NCI-H82 treated with DMSO at 0.1 percent for 48 hours (cell line): ENCODE measurements around the gene SLBP.

Source experiments
- DNase-seq: peaks from one replicate; lab custom pipeline; 2025; ENCODE audit not compliant: unreplicated experiment; lab: John Stamatoyannopoulos, UW

SLBP gene

DNA sequence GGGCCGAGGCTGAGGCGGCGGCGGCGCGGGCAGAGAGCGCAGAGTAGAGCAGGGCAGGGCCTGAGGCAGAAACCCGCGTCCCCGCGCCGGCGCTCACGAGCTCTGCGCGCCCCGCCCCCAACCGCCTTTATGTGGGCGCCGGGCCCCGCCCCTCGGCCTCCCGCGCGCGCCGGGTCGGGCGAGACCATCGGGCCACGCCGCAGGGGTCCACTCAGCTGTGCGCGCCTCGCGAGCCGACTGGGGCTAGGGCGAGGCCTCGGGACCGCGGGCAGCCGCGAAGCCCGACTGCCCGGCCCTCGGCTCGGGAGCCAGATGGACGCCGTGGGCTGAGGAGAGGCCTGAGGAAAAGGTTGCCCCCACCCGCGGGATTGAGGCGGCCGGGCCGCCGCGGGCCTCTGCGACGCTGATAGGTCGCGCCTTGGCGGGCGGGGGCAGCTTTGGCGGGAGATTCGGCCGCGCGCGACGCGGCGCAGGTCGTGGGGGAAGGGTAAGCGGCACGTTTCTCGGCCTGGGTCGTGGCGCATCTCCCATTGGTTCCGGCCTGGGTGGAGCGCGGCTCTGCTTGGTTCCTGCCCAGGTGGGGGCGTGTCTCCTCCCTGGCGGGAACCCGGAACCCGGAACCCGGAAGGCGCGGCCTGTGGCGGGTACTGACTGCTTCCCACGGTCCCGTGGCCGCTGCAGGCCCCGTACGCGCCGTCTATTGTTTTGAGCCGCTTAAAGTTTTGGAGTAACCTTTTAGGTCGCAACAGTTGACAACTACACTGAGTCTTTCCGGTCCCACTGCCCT is at the start of gene SLBP:
Gene SLBP (minus strand): TSS at position 104 of the 787 bp plus-strand sequence. CDS start 131 bp downstream, outside the sequence.
- peak; percentile 84 for DNase-seq

DNA sequence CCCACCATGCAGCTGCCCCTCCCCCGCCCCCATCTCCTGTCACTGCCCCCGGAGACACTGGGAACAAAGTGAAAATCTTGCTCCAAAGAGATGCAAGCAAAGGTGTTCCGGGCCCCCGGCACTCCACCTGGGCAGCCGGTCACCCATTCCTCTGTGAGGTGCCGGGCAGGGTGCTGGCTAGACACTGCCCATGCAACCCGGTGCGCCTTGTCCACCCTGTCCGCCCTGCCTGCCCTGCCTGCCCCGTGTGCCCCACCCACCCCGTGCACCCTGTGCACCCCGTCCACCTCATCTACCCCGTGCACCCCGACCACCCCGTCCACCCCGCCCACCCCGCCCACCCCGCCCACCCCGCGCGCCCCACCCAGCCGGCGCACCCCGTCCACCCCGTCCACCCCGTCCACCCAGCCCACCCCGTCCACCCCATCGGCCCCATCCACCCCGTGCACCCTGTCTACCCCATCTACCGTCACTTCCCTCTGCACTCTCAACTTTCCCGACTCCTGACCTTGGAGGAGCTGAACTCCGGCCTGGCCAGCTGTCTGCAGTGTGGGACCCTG is 49.1 kb upstream of the SLBP start:
- no peak for DNase-seq

DNA sequence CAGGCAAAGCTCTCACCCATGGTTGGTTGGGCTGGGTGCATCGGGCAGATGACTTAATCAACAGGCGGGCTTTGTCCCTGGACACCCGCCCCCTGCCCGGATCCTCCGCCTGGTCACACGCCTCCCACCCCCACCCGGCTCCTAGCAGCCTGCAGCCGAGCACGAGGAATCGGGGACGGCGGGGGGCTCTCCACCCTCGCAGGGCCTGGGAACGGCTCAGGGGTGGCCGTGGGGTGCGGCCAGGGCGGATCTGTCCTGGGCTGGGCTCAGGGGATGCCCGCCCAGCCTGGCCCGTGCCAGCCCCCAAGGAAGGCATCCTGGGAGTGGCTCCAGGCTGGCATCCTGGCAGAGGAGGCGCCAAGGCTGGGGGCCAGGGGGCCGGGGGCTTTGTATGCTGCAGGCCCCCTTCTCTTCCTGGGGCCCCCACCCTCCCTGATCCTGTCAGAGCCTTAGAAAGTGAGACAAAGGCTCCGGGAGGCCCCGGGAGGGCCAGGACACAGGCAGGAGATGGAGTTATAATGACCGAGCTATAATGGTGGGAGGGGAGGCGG is 48.5 kb upstream of the SLBP start:
- no peak for DNase-seq

DNA sequence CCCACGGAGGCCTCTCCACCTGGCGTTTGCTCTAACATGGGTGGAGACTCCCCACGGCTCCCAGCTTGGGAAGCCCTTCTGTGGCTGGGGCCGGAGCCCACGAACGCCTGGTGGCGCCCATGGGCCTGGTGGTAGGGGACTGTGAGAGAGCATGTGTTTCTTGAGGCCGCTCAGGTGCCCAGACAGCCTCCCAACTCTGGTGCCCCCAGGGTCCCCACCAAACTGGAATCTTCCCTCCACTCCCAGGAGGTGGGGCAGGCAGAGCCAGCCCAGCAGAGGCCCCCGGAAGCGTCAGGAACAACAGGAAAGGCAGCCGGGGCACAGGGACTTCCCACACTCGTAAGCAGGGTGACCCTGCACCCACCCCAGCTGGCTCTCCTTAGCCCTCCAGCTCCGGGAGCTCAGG is 47.7 kb upstream of the SLBP start:
- no peak for DNase-seq

DNA sequence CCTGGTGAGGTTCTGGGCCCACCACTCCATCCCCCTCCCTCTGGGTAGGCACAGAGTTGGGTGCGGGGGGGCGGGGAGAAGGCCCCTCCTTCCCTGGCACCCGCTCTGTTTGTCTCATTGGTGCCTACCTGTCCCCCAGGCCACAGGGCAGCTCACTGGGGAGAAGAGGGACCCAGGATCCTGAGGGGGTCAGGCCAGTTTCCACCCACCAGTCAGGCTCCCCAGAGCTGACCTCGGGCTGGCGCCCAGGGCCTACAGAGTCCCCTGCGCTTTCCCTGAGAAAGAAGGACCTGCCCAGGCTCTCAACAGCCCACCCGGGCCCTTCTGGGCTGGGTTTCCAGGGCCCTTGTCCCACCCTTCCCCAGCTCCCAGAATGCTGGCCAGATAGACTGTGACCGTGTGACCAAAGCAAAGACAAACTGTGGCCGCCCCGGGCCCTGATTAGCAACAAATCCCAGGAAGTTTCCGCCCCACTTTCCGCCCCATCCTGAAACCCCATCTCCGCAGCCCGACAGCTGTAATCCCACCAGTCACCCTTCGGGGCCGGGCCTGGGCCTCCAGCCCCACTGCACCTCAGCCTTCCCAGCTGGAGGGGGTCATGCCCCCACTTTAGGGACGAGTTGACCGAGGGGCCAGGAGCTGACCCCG is 47.2 kb upstream of the SLBP start:
- no peak for DNase-seq

DNA sequence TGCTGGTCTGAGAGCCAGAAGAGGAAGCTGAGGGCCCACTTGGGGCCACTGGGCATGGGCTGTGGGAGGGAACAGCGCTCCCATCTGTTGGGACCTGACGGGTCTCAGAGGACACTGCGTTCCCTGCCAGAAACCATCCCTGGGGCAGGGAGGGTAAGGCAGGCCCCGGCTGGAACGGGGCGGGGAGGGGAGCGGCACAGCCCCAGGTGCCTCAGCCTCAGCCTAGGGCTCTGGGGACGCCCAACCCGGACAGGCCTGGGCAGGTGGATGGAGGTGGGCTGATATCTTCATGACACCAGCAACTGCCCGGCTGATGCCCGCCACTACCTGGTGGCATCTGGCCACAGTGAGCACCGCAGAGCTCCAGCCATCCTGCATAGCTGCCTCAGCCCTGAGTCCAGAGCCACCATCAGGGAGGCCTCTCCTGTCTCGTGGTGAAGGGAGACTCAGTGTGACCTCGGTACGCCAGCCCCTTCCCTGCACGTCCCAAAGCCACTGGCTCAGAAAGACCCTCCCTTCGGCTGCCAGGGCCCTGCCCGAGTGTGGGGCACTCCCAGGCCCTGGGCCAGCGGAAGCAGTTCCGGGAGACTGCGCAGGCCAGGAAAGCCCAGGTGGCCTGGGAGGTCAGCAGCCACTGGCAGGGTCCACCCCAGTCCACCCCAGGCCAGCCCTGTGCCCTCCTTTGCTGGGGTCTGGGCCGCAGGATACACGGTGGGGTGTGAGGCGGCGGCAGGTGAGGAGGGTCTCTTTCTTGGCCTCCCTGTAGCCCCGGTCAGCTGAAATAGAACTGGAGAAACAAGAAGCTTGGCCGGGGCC is 46.4 kb upstream of the SLBP start:
- no peak for DNase-seq

DNA sequence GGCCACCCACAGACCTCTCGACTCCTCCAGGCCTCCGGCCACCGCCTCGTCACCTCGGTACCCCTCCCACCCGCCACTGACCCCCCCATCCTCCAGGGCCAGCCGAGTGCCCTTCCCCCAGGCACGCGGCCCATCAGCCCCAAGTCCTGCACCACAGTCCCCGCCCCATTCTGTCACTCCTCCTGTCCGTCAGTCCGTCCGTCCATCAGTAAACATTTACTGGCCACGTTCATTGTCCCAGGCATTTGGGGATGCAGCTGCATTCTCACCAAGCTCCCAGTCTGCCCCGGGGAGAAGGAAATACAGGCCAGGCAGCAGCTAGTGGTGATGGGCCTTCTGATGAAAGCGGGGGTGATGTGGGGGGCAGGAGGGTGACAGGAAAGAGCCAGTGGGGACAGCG is 45.7 kb upstream of the SLBP start:
- no peak for DNase-seq

DNA sequence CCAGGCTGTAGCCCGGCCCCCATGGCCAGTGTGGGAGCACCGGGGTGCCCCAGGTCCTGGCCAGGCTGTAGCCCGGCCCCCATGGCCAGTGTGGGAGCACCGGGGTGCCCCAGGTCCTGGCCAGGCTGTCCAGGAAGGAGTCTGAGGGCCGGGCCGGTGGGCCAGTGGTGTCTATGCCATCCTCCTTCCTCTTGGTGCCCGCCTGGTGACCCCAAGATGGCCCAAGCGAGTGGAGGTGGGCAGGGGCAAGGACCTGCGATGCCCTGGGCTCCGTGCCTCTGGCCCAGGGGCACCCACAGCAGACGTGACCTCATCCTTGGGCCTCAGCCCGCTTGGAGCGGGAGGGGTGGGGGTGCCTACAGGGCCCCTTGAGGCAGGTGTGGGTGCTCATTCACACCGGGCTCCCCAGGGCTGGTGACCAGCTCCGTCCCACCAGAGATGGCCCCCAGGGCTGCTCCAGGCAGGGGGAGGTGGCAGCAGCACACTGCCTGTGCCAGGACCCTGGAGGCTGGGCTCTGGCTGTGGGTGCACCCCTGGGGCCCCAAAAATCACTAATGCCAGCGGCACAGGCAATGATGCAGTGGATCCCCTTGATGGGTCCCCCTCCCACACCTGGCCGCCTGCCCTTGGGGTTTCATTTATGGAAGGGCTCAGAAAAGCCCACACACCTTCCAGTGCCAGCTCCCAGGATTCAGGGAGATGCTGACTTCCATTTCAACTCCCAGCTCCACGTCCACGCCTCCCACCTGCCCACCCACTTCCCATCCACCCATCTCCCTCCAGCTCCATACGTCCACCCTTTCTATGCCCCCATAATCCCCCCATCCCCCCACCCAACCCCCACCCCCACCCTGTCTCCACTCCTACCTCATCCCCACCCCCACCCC is 45.0 kb upstream of the SLBP start:
- DNase-seq, result no peak

DNA sequence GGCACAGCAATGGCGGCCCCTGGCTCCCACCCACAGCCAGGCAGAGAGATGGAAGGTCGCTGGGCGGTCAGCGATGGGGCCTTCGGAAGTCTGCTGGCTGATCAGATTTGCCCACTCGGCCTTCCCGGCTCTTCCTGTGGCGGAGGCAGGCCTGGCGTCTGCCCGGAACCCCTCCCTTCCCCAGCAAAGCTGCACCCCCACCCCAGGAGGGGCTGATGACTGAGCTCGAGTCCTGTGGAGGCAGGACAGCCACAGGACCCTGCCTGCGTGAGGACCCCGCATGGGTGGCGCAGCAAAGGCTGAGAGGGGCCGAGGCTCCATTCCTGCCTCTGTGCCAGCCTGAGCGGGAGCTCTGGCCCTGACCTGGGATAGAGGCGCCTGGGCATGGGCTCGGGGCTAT is 44.0 kb upstream of the SLBP start:
- DNase-seq, result no peak

DNA sequence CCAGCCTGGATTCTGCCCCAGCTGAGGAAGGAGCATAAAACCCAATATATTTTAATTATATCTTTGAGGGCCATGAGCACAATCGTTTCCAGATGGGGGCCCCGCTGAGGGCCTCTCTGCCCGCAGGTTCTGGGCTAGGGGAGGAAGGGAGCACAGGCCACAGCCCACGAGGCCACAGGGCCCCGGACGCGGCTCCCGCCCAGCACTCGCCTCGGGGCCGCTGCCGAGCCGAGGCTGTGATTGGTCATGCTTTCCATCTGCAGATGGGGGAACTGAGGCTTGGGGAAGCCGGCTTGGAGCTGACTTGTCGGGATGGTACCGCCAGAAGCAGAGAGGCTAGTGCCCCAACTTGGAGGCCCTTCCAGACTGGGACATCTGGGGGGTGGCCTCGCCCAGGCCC is 43.2 kb upstream of the SLBP start:
- DNase-seq, result no peak

DNA sequence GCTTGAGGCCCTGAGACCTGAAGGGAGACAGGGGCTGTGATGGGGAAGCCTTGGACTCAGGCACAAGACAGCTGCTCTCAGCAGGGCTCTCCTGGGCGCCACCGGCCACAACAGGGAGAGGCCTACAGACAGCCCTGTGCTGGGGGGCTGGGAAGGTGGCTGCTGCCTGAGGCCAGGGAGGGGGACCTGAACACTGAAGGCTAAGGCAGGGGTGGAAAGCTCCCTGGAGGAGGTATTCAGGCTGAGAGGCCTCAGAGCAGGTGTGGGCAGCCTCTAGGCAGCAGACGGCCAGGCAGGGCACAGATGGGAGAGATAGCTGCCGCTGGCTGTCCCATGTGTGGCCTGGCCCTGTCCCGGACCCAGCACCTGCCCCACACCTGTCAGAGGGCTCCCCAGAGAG is 42.2 kb upstream of the SLBP start:
- DNase-seq, result no peak

DNA sequence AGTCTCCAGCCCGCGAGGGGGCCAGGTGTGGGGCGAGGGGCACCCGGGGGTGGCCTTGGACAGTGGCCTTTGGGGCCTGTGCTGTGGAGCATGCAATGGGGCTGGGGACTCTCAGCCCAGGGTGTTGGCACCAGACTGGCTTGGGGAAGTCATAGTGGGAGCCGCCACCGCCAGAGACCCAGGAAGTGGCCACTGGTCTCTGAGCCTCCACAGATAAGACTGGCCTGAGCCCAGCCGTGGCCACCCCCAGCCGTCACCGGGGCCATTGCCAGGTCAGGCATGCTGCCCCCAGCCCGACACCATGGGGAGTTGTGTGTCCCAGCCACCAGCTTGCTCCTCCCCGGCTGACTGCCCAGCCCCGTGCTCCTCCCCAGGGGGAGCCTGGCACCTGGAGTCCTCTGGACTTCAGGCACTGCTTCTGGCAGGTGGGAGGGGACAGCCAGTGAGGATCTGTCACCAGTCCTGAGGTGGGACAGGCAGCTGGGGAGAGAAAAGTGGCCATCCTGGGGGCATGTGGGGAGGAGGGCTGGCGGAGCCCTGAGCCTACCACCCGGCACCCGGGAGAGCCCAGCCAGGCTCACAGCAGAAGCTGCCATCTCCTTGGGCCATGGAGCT is 41.7 kb upstream of the SLBP start:
- no peak for DNase-seq

DNA sequence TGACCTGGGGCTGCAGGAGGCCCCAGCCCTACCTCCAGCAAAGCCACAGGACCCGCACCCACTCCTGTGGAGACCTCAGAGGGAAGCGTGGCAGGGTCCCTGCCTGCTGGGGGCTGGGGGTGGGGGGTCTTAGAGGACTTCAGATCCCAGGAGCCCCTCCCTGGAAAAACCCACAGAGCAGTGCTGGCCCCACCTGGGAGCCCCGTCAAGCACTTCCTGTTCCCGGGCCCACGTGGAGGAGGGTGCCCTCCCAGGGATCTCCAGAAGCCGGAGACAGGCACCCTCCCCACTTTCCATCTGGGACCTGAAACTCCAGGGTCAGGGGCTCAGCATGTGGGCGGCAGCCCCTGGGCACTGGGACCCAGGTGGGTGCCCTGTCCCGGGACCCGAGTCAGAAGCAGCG is 41.2 kb upstream of the SLBP start:
- no peak for DNase-seq

DNA sequence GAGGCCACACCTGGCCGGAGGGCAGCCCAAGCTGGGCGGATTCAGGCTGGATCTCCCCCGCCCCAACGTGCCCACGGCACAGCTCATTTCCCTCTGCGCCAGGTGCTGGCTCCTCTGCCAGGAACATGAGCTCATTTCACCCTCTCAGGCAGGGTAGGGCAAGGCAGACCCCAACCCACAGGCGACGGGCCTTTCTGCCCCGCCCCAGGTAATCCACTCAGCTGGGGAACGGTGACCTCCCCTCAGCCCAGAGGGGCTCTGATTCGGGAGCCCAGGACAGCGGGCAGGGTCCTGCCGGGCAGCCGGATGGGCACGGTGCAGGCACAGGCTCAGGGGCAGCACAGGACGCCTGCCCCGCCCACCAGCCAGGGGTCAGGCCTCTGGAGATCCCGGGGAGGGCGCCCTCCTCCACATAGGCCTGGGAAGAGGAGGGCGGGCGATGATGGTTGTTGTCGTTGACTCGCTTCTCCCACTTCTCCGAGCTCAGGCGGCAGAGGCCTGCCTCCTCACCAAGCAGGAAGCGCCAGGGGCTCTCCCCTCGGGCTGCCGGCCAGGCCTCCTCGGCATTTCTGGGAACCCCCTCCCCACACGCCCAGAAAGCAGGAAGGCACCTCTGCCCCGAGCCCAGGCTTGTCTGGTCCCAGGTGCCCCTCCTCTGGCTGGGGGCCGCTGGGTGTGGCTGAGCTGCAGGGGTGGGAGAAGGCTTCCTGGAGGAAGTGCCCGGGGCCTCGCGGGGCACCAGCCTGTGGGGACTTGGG is 40.3 kb upstream of the SLBP start:
- DNase-seq, result no peak

DNA sequence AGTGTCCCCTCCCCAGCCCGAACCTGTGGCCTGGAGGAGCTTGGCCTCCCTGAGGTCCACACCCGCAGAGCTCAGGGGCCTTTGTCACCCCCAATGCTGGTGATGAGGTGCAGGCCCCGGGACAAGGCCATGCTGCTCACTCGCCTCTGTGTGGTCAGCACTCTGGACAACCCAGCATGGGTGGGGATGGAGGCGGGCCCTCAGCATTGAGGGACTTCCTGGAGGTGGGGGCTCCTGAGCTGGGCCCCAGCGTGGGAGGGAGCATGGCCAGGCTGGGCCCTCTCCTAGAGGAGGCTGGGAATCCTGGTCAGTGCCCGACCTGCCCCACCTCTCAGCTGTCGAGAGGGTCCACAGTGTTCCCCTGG is 39.8 kb upstream of the SLBP start:
- DNase-seq, result no peak

DNA sequence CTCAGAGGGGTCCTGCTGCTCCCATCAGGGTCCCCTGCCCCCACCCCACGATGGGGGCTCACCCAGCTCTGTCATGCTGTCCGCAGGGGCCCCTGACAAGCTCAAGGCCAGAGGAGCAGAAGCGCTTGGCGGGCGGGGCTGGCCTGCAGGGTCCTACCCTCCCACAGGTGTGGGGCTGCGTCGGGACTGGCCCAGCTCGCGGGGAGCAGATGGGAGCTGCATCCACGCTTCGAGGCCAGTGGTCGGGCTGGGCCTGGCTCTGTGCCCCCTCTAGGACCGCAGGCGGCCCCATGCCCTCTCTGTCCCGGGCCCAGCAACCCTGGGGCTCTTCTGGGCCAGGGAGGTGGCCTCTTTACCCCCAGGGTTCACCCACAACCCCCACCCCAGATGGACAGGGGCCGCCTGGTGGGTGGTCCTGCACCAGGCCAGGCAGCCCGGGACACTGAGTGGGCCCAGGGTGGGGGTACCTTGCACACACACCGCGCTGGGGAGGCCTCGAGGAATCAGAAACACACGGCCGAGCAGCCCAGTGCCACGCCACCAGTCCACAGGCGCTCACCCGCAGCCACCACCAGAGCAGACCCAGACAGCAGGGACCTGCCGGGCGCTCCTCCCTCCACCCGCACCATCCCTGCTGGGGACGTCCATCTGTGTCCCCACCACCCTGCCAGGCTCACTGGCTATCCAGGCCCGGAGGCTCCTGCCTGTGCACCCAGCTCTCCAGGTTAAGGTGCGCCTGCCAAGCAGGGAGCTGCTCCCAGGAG is 39.2 kb upstream of the SLBP start:
- no peak for DNase-seq

DNA sequence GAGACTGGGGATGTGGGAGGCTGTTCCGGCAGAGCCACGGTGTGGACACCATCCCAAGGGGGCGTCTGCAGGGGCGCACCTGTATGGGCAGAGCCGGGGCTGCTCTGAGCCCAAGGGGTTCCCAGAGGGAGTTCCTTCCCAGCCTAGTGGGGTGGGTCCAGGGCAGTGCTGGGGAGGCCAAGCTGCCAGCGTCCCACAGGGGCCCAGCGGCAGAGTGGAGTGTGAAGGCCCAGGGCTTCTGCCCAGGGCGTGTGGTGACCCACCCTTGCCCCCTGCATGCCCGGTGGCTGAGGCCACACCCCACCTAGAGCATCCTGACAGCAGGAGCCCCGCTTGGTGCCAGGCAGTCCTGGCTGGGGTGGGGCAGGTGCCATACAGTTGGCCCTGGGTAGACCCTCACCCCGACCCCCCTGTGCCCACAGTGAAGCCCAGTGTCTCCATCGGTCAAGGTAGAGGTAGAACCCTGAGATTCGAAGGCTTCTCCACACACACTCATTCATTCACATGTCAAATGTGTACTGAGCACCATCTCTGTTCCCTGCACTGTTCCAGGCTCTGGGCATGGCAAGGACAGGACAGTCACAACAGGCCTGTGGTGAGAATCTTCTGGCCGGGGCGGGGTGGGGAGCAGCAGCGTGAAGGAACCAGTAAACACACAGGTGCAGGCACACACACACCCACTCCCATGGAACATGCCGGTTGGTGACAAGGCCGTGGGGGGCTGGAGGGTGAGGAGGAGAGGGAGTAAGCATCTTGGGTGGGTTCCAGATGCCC is 38.4 kb upstream of the SLBP start:
- DNase-seq, result no peak

DNA sequence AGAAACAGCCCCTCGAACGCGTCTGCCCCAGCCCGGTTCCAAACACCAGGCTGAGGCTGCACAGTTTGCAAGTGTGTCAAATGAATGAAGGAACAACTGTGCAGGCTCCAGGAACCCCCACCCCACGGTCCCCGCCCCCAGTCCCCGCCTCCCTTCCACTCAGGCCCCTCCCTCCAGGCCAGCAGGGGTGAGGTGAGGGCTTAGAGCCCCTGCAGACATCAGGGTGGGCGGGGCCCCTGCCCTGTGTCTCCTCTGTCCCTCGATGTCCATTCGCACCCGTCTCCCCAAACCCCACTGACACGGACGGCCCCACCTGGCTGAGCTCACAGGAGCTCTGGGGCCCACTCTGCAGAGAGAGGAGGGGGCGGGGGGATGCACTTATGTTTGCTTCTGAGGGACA is 37.7 kb upstream of the SLBP start:
- DNase-seq, result no peak
